Large intestine (tissue), 3 donors: Measurements from ENCODE around the gene PCDHGB3. TPM values are rescaled to one million over a fixed set of nuclear protein-coding genes. Genes with fewer than 3 reads are reported as not detected.
A peak's percentile ranks its signal among the peaks of the same experiment; 100 is the strongest.
"Not testable (repeated sequence)": the region's sequence is repeated elsewhere in the genome, so short reads cannot be mapped to it uniquely, and the experiment has no call there.

Source experiments
- DNase-seq, 2 donors: peaks; one replicate each; pipeline versions ENCODE4 v3.0.0 to v3.0.0-alpha.2; 2013
- H3K27ac ChIP-seq: one replicate; pipeline ENCODE4 v1.5.1; 2013; ENCODE audit warnings: low read length
- H3K27me3 ChIP-seq: 2 replicates; pipeline ENCODE4 v1.6.1; 2013; ENCODE audit warnings: low read length; ENCODE audit not compliant: control insufficient read depth, insufficient read depth
- H3K36me3 ChIP-seq: 2 replicates; pipeline ENCODE4 v1.6.1; 2013; ENCODE audit warnings: low read length; ENCODE audit not compliant: control insufficient read depth, insufficient read depth
- H3K4me1 ChIP-seq: one replicate; pipeline ENCODE4 v1.6.1; 2013; ENCODE audit warnings: low read length; ENCODE audit not compliant: control insufficient read depth, insufficient read depth
- H3K4me3 ChIP-seq: one replicate; pipeline ENCODE4 v1.5.1; 2013; ENCODE audit warnings: low read length
- H3K9me3 ChIP-seq: one replicate; pipeline ENCODE4 v1.6.1; 2013; ENCODE audit warnings: mild to moderate bottlenecking, low read depth, low read length, moderate library complexity; ENCODE audit not compliant: control insufficient read depth
- WGBS: methylation state at CpG from one replicate; pipeline ENCODE4 v1.1.5; 2013; ENCODE audit warnings: low lambda C conversion rate; ENCODE audit not compliant: insufficient coverage; 5-methylcytosine and 5-hydroxymethylcytosine counted together
- polyA plus RNA-seq: library from polyadenylated mRNA; unstranded; fragments of 120-200 nt; gene quantifications from one replicate; pipeline ENCODE4 v1.2.1, GENCODE V29; 2013

The PCDHGB3 gene
- polyA plus RNA-seq, 1 donor, result 0.85 TPM

GRCh38 chr5:141375444-141376155 is 5.6 kb downstream of the PCDHGB3 start:
- H3K27ac ChIP-seq, H3K36me3 ChIP-seq, DNase-seq, H3K4me3 ChIP-seq, H3K4me1 ChIP-seq: not testable (repeated sequence)
- peaks cover 39% of the 10 kb centered on the region for H3K27me3 ChIP-seq
- WGBS, result no CpG with 5 or more reads among the region's 48 CpGs
- peaks cover 34% of the 10 kb centered on the region for H3K9me3 ChIP-seq

GRCh38 chr5:141382469-141383294 is 12.6 kb downstream of the PCDHGB3 start, which contains the start of gene PCDHGA7:
Gene PCDHGA7 (plus strand): TSS chr5:141382742. CDS start chr5:141382900, 158 bp downstream.
- H3K4me3 ChIP-seq, result peak within 1 kb of the TSS; percentile 5
- H3K27ac ChIP-seq, result no peak within 1 kb of the TSS
- no peaks in the 10 kb centered on the region for H3K4me1 ChIP-seq
- H3K36me3 ChIP-seq, result no peaks in the 10 kb centered on the region
- WGBS, result 24% methylated on average over 3 of the region's 37 CpGs
- peaks cover 24% of the 10 kb centered on the region for H3K27me3 ChIP-seq
- peaks cover 27% of the 10 kb centered on the region for H3K9me3 ChIP-seq
- no peak for DNase-seq

- no peak for DNase-seq
- Histone ChIP-seq H3K4me3 (no peak overlapping the region), H3K27me3 (peaks cover 27% of the 10 kb centered on the region), H3K36me3 (no peaks in the 10 kb centered on the region), H3K4me1 (no peaks in the 10 kb centered on the region), H3K9me3 (peaks cover 30% of the 10 kb centered on the region), H3K27ac (no peak overlapping the region)
- WGBS, result no CpG with 5 or more reads among the region's 21 CpGs
Measured at GRCh38 chr5:141383345-141383744, 13.3 kb downstream of the PCDHGB3 start.

GRCh38 chr5:141384471-141385267 is 14.6 kb downstream of the PCDHGB3 start:
- H3K27me3 ChIP-seq, result peaks cover 38% of the 10 kb centered on the region
- H3K9me3 ChIP-seq, result peaks cover 41% of the 10 kb centered on the region
- WGBS, result no CpG with 5 or more reads among the region's 43 CpGs

GRCh38 chr5:141387557-141388311 is 17.7 kb downstream of the PCDHGB3 start, which contains the start of gene PCDHGB4:
Gene PCDHGB4 (plus strand): TSS chr5:141387698. CDS start chr5:141387885, 187 bp downstream.
- not testable (repeated sequence) for H3K36me3 ChIP-seq, H3K4me1 ChIP-seq, H3K4me3 ChIP-seq, DNase-seq, H3K27ac ChIP-seq
- Histone ChIP-seq H3K9me3 (peaks cover 46% of the 10 kb centered on the region), H3K27me3 (peaks cover 42% of the 10 kb centered on the region)
- WGBS, result no CpG with 5 or more reads among the region's 40 CpGs

More at GRCh38 chr5:141384471-141385267, 14.6 kb downstream of the PCDHGB3 start:
- no peak overlapping the region for H3K27ac ChIP-seq
- DNase-seq, result no peak
- H3K4me3 ChIP-seq, result no peak overlapping the region
- no peaks in the 10 kb centered on the region for H3K36me3 ChIP-seq
- no peaks in the 10 kb centered on the region for H3K4me1 ChIP-seq

- H3K27ac ChIP-seq, result no peak overlapping the region
- no peak for DNase-seq
- WGBS, result 42% methylated on average over 3 of the region's 10 CpGs
- no peak overlapping the region for H3K4me3 ChIP-seq
- H3K27me3 ChIP-seq, result peaks cover 42% of the 10 kb centered on the region
- peaks cover 48% of the 10 kb centered on the region for H3K9me3 ChIP-seq
- H3K4me1 ChIP-seq, result no peaks in the 10 kb centered on the region
- H3K36me3 ChIP-seq, result no peaks in the 10 kb centered on the region
Measured at GRCh38 chr5:141388661-141389060, 18.6 kb downstream of the PCDHGB3 start.

- DNase-seq, result no peak
- H3K4me3 ChIP-seq, result no peak overlapping the region
- H3K27me3 ChIP-seq, result peaks cover 43% of the 10 kb centered on the region
- no peak overlapping the region for H3K27ac ChIP-seq
- H3K4me1 ChIP-seq, result no peaks in the 10 kb centered on the region
- WGBS, result no CpG with 5 or more reads among the region's 77 CpGs
- H3K36me3 ChIP-seq, result no peaks in the 10 kb centered on the region
- H3K9me3 ChIP-seq, result peaks cover 52% of the 10 kb centered on the region
Measured at GRCh38 chr5:141389153-141390042, 19.4 kb downstream of the PCDHGB3 start.

- no peaks in the 10 kb centered on the region for H3K36me3 ChIP-seq
- no peak within 1 kb of the TSS for H3K27ac ChIP-seq
- WGBS, result 36% methylated on average over 2 of the region's 38 CpGs
- peaks cover 41% of the 10 kb centered on the region for H3K27me3 ChIP-seq
- peaks cover 56% of the 10 kb centered on the region for H3K9me3 ChIP-seq
- DNase-seq, result no peak
- H3K4me3 ChIP-seq, result no peak within 1 kb of the TSS
- H3K4me1 ChIP-seq, result no peaks in the 10 kb centered on the region
Measured at GRCh38 chr5:141392429-141393198, 22.6 kb downstream of the PCDHGB3 start, which contains the start of gene PCDHGA8. Gene PCDHGA8 (plus strand): TSS chr5:141392633. CDS start chr5:141392814, 181 bp downstream.
